Measurements from ENCODE around the gene CACNA2D3.

DNA sequence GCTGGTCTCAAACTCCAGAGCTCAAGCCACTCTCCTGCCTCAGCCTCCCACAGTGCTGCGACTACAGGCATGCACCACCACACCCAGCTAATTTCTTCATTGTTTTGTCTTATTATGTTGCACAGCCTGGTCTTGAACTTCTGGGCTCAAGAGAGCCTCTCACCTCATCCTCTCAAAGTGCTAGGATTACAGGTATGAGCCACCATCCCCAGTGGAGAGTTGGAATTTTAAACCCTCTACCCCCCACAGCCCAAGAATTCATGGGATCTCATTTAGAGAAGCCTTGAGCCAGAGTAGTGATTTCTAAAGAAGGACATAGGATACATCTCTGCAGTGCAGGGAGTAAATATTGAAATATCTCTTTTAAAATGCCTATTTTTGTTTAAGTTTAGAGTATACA is 221.1 kb downstream of the CACNA2D3 start:
- TF ChIP-seq, protein P1, sequence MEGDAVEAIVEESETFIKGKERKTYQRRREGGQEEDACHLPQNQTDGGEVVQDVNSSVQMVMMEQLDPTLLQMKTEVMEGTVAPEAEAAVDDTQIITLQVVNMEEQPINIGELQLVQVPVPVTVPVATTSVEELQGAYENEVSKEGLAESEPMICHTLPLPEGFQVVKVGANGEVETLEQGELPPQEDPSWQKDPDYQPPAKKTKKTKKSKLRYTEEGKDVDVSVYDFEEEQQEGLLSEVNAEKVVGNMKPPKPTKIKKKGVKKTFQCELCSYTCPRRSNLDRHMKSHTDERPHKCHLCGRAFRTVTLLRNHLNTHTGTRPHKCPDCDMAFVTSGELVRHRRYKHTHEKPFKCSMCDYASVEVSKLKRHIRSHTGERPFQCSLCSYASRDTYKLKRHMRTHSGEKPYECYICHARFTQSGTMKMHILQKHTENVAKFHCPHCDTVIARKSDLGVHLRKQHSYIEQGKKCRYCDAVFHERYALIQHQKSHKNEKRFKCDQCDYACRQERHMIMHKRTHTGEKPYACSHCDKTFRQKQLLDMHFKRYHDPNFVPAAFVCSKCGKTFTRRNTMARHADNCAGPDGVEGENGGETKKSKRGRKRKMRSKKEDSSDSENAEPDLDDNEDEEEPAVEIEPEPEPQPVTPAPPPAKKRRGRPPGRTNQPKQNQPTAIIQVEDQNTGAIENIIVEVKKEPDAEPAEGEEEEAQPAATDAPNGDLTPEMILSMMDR (IDR thresholded peaks at IDR 0.05; ENCODE audit: poor library complexity, severe bottlenecking): no peak
- TF ChIP-seq RAD21 (conservative IDR thresholded peaks at IDR 0.05) (no peak), POLR2AphosphoS5 (IDR thresholded peaks at IDR 0.05) (no peak), EZH2 (IDR thresholded peaks at IDR 0.05; ENCODE audit: borderline replicate concordance, insufficient read depth, low read length, poor library complexity, severe bottlenecking) (no peak), EP300 (conservative IDR thresholded peaks at IDR 0.05; ENCODE audit: poor library complexity, severe bottlenecking) (no peak), MXI1 (conservative IDR thresholded peaks at IDR 0.05; ENCODE audit: poor library complexity, severe bottlenecking) (no peak)
- TF ChIP-seq, protein P2, sequence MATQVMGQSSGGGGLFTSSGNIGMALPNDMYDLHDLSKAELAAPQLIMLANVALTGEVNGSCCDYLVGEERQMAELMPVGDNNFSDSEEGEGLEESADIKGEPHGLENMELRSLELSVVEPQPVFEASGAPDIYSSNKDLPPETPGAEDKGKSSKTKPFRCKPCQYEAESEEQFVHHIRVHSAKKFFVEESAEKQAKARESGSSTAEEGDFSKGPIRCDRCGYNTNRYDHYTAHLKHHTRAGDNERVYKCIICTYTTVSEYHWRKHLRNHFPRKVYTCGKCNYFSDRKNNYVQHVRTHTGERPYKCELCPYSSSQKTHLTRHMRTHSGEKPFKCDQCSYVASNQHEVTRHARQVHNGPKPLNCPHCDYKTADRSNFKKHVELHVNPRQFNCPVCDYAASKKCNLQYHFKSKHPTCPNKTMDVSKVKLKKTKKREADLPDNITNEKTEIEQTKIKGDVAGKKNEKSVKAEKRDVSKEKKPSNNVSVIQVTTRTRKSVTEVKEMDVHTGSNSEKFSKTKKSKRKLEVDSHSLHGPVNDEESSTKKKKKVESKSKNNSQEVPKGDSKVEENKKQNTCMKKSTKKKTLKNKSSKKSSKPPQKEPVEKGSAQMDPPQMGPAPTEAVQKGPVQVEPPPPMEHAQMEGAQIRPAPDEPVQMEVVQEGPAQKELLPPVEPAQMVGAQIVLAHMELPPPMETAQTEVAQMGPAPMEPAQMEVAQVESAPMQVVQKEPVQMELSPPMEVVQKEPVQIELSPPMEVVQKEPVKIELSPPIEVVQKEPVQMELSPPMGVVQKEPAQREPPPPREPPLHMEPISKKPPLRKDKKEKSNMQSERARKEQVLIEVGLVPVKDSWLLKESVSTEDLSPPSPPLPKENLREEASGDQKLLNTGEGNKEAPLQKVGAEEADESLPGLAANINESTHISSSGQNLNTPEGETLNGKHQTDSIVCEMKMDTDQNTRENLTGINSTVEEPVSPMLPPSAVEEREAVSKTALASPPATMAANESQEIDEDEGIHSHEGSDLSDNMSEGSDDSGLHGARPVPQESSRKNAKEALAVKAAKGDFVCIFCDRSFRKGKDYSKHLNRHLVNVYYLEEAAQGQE (IDR thresholded peaks at IDR 0.05; ENCODE audit: borderline replicate concordance): no peak

Data from neural cell (in vitro differentiated cells).